Measurements from ENCODE around the gene PHC3.

The PHC3 gene

GRCh38 chr3:170078620-170079281, 102.8 kb downstream of the PHC3 start:
- DNase-seq (ENCODE audit: low read depth in 3 of 3), result no peak

- DNase-seq (ENCODE audit: low read depth in 3 of 3), result no peak
Observed at GRCh38 chr3:170077361-170077760, 104.2 kb downstream of the PHC3 start.

DNA sequence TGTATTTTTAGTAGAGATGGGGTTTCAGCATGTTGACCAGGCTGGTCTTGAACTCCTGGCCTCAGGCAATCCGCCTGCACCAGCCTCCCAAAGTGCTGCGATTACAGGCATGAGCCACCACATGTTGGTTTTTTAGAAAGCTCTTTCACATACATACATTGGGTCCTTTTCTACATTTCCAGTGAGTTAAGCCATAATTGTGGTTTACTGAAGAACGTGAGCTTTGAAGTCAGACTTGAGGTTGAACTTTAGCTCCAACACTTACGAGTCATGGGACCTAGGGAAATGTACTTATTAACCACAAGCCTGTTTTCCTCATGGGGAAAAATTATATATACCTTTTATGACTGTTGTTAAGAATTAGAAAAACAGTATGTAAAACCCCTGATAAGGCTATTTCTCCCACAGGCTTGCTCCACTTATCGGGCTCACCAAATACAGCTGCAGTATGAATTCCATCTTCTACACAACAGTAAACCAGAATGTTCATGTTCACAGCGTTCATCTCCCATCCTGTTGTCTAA, 104.8 kb downstream of the PHC3 start:
- DNase-seq (ENCODE audit: low read depth in 3 of 3), result no peak

- DNase-seq (ENCODE audit: low read depth in 3 of 3), result no peak
Observed at GRCh38 chr3:170075441-170076091, 106.0 kb downstream of the PHC3 start.

DNA sequence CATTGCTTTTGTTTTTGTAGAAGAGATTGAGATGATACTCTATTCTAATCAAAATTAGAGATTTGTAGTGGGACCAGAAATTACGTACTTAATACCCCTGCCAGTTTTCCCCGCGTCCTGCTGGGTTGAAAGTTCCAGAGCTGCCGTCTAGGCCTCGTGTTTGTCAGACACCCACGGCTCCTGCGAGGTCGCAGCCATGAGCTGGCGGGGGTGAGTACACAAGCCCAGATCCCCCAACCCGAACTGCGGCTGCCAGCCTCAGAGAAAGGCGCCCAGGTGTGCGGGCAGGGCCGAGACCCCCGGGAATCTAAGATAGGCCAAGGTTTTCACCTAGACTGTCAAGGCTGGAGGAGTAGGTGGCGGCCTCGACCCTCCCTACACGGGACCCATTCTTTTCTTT, 117.4 kb downstream of the PHC3 start:
- DNase-seq (ENCODE audit: low read depth in 3 of 3), result no peak

DNA sequence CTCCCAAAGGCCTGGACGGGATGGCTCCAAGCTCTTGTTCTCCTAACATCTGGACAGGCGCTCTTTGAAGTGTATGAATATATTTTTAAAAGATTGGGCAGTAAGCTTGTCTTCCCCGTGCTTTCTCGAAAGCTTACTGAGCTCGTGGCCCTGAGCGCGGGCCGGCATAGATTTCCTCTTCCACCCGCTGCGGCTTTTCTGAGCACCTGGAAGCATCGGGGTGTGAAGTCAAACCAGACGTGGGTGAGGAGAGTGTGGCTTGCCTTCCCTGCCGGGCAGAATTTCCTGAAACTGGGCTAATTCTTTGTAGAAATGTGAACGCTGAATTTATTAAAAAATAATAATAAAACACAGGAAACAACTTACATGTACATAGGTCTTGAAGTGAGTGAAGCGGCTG, 117.8 kb downstream of the PHC3 start:
- no peak for DNase-seq (ENCODE audit: low read depth in 3 of 3)

DNA sequence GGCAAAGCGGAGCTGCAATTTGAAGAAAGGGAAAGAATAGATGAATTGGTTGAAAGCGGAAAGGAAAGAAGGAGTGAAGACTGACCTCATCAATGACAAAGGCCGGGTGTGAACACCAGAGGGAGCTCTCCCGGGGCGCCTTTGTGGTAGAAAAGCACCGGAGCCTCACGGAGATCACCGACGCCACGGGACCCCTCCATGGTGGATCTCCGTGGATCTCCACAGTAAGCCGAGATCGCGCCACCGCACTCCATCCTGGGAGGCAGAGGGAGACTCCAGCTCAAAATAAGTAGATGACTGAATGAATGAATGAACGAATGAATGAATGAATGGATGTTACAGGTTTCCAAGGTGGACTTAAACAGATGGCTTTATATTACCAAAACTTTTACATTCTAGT, 118.8 kb downstream of the PHC3 start:
- no peak for DNase-seq (ENCODE audit: low read depth in 3 of 3)

GRCh38 chr3:170062068-170062467, 119.5 kb downstream of the PHC3 start:
- no peak for DNase-seq (ENCODE audit: low read depth in 3 of 3)

GRCh38 chr3:170059447-170059846, 122.1 kb downstream of the PHC3 start:
- DNase-seq (ENCODE audit: low read depth in 3 of 3), result no peak

DNA sequence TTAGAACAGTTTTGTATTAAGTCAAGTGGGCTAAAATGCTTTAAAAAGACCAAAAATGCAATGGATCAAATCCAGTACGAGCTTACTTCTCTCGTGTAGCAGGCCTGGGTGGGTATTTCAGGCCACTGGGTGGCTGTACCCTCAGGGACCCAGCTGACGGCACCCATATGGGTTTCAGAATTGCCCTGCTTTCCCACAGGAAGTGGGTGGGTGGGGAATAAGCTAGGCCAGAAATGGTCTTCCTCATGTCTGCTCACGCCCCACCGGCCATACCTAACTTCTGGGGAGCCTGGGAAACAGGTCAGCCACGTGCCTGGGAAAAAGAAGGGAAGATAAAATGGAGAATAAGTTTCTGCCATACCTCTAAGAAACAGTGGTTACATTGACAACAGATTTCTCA, 123.4 kb downstream of the PHC3 start:
- DNase-seq (ENCODE audit: low read depth in 3 of 3), result no peak

DNA sequence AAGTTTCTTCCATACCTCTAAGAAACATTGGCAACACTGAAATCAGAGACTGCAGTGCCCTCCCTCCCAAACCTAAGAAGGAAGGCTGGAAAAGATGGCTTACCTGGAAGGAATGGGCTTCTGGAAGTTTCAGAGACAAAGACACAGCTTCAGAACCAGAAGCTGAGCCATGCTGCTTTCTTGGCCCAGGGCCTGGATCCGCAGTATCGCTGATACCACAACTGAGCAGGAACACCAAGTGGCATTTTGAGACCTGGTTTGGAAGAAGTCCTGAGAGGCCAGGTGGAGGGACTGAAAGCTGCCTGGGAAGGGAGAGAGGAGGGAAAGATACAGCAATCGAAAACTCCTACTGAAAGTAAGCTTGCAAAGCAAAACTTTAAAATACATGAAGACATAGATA, 124.0 kb downstream of the PHC3 start:
- no peak for DNase-seq (ENCODE audit: low read depth in 3 of 3)

DNA sequence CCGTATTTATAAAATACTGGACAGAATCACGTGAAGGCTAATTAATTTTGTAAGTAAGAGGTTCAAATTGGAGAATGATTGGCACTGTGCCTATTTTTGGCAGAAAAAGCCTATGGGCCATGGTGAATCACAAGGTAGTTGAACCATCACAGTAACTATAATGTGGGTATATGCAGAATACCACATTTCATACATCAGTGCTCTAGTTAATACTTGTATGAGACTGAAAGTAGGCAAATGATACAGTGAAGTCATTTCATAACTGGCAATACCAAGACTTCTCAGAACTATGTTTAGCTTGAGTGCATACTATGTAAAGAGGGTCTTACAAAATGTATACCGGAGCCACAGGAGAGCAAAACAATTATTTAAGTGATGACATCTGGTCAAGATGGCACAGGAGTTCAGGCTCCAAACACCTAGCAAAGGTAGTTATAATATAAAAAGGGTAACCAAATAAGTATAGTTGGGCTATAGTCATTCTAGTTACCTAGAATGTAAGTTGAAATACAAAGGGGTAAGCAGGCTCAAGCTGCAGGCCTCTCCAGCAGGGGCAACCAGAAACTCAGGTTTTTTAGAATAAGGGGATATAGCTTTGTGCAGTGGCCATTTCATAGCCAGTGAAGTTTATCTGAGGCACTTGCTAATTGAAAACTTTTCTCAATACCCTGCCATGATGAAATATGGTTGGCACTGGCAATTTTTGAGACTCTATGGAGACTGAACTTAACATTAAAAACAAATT, 124.7 kb downstream of the PHC3 start:
- DNase-seq (ENCODE audit: low read depth in 3 of 3), result no peak

- peak in 1 of 3 experiments; percentile 7 for DNase-seq (ENCODE audit: low read depth in 3 of 3)
Observed at GRCh38 chr3:170055209-170055608, 126.3 kb downstream of the PHC3 start.

- DNase-seq (ENCODE audit: low read depth in 3 of 3), result no peak
Observed at GRCh38 chr3:170054204-170054603, 127.3 kb downstream of the PHC3 start.

DNA sequence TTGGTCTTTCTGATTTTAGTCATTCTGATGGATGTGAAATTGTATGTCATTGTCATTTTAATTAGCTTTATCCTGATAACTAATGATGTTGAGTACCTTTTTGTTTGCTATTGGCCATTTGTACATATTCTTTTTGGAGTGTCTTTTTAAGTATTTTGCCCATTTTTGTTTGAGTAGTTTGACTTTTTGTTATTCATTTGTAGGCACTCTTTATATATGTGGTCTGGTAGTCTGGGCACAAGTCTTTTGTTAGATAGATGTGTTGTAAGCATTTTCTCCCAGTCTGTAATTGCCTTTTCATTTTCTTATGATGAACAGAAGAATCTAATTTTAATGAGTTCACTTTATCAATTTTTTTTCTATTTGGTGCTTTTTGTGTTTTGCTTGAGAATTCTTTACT, 129.1 kb downstream of the PHC3 start:
- no peak for DNase-seq (ENCODE audit: low read depth in 3 of 3)

- DNase-seq (ENCODE audit: low read depth in 3 of 3), result no peak
Observed at GRCh38 chr3:170050753-170051152, 130.8 kb downstream of the PHC3 start.

DNA sequence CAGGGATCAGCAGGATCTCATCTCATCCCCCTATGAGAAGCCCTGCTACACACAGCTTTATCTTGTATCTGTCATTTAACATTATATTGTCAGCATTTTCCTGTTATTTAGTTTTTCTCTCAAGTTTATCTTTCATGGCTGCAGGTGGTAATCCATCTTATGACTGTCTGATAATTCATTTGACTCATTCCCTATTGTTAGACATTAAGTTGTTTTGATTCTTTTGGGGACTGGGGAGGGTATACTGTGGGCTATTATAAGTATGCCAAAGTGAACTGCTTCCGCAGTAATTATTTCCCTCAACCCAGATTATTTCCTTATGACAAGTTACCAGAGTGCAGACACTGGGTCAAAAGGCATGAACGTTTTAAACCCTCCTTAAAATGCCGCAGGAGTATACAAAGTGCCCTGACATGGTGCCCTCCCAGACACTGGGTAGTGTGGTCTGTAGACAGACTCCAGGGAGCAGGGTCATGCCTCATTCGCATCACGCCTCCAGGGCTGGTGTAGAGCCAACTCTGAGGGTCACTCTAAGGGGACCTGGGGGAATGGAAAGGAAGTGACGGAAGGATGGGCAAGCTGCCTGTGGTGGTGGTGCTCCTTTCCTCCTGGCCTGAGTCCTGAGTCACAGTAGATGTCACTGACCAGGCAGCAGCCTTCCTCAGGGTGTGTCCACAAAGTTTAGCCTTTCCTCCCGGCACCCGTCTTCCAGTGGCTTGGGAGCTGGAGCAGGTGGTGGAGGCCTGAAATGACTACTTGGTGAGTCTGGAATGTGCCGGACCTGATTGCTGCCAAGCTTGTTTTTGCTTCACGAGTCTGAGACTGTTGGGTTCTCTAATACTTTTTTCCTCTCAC, 132.2 kb downstream of the PHC3 start:
- no peak for DNase-seq (ENCODE audit: low read depth in 3 of 3)

GRCh38 chr3:170047133-170047404, 134.5 kb downstream of the PHC3 start:
- no peak for DNase-seq (ENCODE audit: low read depth in 3 of 3)

GRCh38 chr3:170046269-170047132, 135.0 kb downstream of the PHC3 start:
- DNase-seq (ENCODE audit: low read depth in 3 of 3), result no peak

DNA sequence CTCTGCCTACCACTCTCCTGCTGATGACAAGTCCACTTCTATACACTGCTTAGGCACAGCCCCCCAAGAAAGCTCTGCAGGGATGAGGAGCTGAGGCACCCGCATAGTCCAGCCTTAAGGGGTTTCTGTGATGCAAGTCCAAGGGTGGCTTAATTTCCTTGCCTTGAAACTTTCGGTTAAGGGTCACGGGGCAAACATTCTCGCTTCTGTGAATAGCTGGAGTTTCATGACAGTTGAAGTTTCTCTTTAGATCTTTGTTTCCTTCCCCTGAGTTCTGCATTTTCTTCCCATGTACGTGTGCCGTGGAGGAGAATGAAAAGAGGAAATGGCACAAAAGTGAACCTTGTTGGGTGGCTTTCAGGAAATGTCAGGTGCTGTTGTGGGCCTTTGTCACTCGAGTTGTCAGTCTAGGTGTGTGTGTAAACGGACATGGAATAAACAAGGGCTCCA, 136.7 kb downstream of the PHC3 start:
- DNase-seq (ENCODE audit: low read depth in 3 of 3), result no peak

GRCh38 chr3:170044271-170044670, 137.3 kb downstream of the PHC3 start:
- no peak for DNase-seq (ENCODE audit: low read depth in 3 of 3)
